HL-60 (cell line): Measurements from ENCODE around the gene ACOX2.

Source experiments
- POLR2AphosphoS5 ChIP-seq: IDR thresholded peaks from 2 replicates; pipeline ENCODE4 v1.6.1; 2012; ENCODE audit warnings: low read depth
- TF ChIP-seq, protein P1 (sequence below): IDR thresholded peaks from one replicate; pipeline ENCODE4 v1.5.1; 2011; ENCODE audit warnings: low read length, control low read depth, inconsistent platforms; ENCODE audit not compliant: insufficient read depth

DNA sequence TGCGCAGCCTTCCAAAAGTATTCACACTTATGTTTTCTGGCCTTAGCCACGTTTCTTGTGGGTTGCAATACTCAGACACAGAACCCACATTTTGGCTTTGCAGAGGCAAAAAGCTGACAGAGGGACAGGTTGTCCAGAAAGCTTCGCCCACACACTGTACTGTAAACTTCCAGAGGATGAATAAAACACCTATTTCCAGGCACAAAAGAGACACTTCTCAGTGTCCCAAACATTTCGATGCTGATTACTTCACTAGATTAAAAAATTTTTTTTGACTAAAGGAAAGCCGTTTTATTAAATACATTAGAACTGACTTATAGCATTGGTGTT is 73.1 kb downstream of the ACOX2 start:
- TF ChIP-seq, protein P1, sequence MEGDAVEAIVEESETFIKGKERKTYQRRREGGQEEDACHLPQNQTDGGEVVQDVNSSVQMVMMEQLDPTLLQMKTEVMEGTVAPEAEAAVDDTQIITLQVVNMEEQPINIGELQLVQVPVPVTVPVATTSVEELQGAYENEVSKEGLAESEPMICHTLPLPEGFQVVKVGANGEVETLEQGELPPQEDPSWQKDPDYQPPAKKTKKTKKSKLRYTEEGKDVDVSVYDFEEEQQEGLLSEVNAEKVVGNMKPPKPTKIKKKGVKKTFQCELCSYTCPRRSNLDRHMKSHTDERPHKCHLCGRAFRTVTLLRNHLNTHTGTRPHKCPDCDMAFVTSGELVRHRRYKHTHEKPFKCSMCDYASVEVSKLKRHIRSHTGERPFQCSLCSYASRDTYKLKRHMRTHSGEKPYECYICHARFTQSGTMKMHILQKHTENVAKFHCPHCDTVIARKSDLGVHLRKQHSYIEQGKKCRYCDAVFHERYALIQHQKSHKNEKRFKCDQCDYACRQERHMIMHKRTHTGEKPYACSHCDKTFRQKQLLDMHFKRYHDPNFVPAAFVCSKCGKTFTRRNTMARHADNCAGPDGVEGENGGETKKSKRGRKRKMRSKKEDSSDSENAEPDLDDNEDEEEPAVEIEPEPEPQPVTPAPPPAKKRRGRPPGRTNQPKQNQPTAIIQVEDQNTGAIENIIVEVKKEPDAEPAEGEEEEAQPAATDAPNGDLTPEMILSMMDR = no peak
- TF ChIP-seq POLR2AphosphoS5 = no peak
